Suprapubic skin (tissue), 3 donors: ENCODE results near the gene MSL3B.

ENCODE experiments used
- CTCF ChIP-seq, 2 donors: fragments of 200-600 bp in 1 of 2; fragments of 450-650 bp in 1 of 2; sonication (generic) in 1 of 2; IDR thresholded peaks; one replicate each; pipeline ENCODE4 v1.5.1; 2016 to 2019; ENCODE audit warnings: antibody characterized with exemption in 2 of 2, mild to moderate bottlenecking in 1 of 2, moderate library complexity in 1 of 2
- POLR2A ChIP-seq, 2 donors: fragments of 450-650 bp; IDR thresholded peaks; one replicate each; pipeline ENCODE4 v1.6.1; 2017; ENCODE audit warnings: antibody characterized with exemption in 2 of 2, mild to moderate bottlenecking in 2 of 2, moderate library complexity in 2 of 2

DNA sequence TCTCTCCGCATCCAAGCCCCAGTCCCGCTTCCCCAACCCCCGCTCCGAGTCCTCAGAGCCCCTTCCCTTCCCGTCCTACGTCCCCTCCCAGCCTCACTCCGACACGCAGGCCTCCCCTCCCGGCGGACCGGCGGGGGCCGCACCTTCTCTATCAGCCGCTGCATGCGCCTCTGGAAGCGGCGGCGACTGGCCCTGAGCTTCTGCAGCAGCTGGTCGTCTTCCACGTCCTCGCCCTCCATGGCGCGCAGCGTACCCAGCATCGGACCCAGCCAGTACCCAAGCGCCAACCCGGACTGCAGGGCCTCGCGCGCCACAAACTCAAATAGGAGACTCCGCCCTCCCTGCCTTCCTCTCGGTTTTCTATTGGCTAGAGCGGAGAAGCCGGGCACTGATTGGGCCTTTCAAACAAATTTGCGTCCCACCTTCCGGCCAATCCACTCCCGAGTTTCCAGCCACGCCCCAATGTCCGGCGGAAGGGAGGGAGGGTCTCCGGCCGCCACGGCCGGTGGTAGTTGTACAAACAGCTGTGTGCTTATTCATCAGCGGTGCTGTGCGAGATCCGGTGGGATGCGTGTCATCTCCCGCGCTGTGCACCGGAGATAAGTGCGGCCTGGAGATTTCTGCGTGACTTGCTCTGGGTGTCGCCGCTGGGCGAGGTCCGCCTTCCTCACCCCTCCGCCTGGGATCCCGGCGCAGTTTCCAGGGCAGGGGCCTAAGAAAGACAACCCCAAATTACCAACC lies 13.8 kb downstream of the MSL3B start, which contains the start of gene HJURP:
- TF ChIP-seq POLR2A (IDR thresholded peaks at IDR 0.05), result peak in 1 of 2 donors; percentile 17
- no peak for TF ChIP-seq CTCF (IDR thresholded peaks at IDR 0.05)
